ENCODE results near the gene CEP250. TPM values are rescaled to one million over a fixed set of nuclear protein-coding genes. Genes with fewer than 3 reads are reported as not detected.

The CEP250 gene
- total and polyA plus RNA-seq, 12 donors = 4.8 to 18.8 (median 13.8) TPM

DNA sequence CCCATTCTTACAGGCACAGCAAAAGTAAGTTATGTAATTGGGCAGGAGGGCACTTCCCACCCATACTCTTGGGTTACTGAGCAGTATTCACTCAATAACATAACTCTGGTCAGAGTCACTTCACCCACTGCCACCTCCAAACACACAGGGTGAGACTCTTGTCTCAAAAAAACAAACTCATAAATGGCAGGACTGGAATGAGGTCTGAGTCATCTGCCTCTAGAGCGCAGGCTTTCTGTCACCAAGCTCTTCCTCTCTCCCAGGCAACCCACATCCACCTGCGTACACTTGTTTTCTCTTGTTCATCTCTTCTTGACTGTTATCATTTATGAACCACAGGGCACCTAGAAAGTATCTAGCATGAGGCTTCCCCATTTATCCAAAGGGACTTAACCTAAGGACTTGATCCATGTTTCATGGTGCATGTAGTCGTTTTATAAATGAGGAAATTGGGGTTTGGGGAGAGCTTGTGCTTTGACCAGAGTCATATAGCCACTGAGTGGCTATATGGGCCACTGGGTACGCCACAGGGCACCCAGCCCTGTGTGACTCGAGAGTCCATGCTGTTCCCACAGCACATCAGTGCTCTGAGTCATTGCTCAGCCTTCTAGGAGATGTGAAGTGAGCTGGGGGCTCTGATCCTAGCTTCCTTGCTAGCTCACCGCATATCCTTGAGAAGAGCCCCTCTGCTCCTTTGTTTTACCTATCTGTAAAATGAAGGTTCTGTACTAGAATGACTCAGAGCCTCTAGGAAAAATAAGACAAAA lies 51.7 kb downstream of the CEP250 start:
- H3K4me1 ChIP-seq = peaks cover 0 to 12% (median 4%) of the 10 kb centered on the region in 9 donors
- no peak for TF ChIP-seq CTCF (IDR thresholded peaks at IDR 0.05)
- H3K36me3 ChIP-seq = peaks cover 0 to 100% (median 52%) of the 10 kb centered on the region in 9 donors
- no peaks in the 10 kb centered on the region for H3K27me3 ChIP-seq
- intact Hi-C loops (cut with DNase I) = no loop called here
- DNase-seq (no peak), ATAC-seq (no peak)
- no peak overlapping the region for H3K4me3 ChIP-seq
- WGBS, 2 donors = 95% methylated on average over 6 of the region's 6 CpGs
- no peak overlapping the region for H3K27ac ChIP-seq
- no peaks in the 10 kb centered on the region for H3K9me3 ChIP-seq

DNA sequence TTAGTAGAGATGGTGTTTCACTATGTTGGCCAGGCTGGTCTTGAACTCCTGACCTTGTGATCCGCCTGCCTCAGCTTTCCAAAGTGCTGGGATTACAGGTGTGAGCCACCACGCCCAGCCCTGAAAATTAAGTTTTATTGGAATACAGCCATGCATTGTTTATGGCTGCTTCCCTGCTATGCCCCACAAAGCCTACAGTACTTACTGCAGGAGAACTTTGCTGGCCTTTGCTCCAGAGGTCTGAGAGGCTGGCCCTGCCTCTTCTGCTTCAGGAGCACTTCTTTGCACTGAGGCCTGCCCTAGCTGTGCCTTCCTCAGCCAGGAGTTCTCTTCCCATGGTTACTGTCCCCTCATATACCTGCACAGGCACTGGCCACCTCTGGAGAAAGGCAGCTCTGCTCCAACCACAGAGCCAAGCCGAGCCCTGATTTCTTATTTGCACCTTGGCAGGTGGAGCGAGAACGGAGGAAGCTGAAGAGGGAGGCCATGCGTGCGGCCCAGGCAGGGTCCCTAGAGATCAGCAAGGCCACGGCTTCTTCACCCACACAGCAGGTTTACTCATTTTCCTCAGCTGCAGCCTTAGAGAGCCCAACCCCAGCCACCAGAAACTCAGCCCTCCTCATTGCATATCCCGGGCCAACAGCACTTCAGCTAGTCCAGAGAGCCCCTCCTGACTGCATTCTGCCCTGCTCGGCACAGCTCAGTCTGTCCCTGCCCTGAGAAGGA lies 53.3 kb downstream of the CEP250 start:
- Histone ChIP-seq H3K9me3 (no peaks in the 10 kb centered on the region), H3K27ac (no peak overlapping the region), H3K4me1 (peaks cover 0 to 9% (median 2%) of the 10 kb centered on the region in 9 donors), H3K4me3 (no peak overlapping the region), H3K27me3 (no peaks in the 10 kb centered on the region), H3K36me3 (peaks cover 0 to 95% (median 37%) of the 10 kb centered on the region in 9 donors)
- no peak for DNase-seq
- no peak for ATAC-seq
- intact Hi-C loops (cut with DNase I) = no loop called here
- no peak for TF ChIP-seq CTCF (IDR thresholded peaks at IDR 0.05)
- 92 to 96% methylated on average over 10 of the region's 10 CpGs for WGBS, 2 donors

GRCh38 chr20:35510951-35511735 lies 55.7 kb downstream of the CEP250 start:
- no peak for DNase-seq
- no peak overlapping the region for H3K27ac ChIP-seq
- intact Hi-C loops (cut with DNase I) = loop anchor here in 3 of 10 donors (5.0 to 10.0 kb wide), 2 partner anchors 186 to 374 kb away; partner anchors contain the start of genes NFS1 (in 1 of the 3) and ROMO1 (in 1 of the 3)
- no peaks in the 10 kb centered on the region for H3K4me1 ChIP-seq
- H3K27me3 ChIP-seq = no peaks in the 10 kb centered on the region
- H3K4me3 ChIP-seq = no peak overlapping the region
- H3K9me3 ChIP-seq = no peaks in the 10 kb centered on the region
- ATAC-seq = peak in 1 of 8 donors; percentile 40
- WGBS, 2 donors = 87 to 90% methylated on average over 11 of the region's 12 CpGs
- H3K36me3 ChIP-seq = peaks cover 0 to 80% (median 25%) of the 10 kb centered on the region in 9 donors
- TF ChIP-seq CTCF (IDR thresholded peaks at IDR 0.05) = no peak

All from heart right ventricle (tissue), 16 donors.